ENCODE data around the gene C2CD2.

The C2CD2 gene

DNA sequence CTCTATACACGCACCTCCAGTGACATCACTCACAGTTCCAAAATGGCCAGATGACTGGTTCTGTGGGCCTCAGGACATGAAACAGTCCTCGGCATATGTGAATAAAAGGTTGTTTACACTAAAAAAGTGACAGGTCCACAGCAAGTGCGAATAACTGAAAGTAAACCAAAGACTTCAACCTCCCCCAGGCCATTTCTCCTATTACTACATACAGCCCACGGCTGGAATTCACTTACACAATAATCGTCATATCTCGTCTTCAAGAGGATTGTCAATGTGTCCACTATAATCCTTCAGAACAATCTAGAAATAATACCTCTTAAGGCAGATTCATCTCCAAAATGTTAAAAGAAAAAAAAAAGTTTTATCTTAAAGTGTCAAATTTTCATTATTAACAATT, 72.8 kb downstream of the C2CD2 start:
- DNase-seq = no peak

DNA sequence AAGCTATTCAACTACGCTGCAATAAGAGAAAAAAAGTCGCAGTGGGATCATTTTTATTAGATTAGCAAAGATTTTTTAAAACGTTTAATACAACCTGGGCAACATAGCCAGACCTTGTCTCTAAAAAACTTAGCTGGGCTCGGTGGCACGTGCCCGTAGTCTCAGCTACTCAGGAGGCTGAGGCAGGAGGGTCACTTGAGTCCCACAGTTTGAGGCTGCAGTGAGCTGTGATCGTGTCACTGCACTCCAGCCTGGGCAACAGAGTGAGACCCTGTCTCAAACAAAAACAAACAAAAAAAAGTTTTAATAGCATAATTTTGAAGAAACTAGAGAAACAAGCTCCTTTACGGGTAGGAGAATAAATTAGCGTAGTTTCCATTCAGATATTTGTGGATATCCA, 73.7 kb downstream of the C2CD2 start:
- DNase-seq = no peak

DNA sequence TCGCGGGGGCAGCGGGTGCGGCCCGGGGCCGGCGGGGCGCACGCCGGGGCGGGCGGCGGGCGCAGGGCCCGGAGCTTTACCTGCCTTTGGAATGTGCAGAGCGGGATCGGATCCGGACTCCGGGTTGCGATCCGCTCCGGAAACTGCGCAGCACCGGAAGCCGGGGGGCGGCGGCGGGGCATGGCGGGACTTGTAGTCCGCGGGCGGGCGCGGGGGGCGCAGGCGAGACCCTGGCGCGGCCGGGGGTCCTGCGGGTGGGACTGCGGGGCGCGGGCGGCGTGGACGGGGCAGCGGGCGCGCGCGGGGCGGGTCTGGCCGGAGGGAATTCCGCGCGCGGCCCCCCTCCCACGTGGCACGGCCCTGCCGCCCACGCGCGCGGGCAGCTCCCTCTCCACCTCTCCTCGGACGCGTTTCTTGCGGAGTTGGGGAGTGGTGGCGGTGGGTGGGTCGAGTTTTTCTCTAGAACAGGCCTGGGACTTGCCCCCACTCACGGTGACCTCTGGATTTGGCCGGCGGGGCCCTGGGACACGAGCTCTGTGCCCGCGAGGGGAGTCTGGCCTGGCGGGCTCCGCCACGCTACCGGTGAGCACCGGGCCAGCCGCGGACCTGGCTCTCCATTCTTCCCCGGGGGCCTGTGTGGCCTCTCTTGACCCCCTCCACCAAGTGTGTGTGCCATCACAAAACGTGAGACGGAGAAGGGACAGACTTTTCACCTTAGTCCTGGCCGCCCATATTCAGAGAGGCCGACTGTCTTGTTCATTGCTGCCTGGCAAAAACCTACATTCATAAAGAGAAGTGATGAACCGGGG, 74.4 kb downstream of the C2CD2 start, which contains the start of gene PRDM15:
PRDM15 (minus strand) TSS at position 155 of the 809 bp plus-strand sequence. CDS start 18,981 bp downstream, outside the sequence.
- peak; percentile 89 for DNase-seq

DNA sequence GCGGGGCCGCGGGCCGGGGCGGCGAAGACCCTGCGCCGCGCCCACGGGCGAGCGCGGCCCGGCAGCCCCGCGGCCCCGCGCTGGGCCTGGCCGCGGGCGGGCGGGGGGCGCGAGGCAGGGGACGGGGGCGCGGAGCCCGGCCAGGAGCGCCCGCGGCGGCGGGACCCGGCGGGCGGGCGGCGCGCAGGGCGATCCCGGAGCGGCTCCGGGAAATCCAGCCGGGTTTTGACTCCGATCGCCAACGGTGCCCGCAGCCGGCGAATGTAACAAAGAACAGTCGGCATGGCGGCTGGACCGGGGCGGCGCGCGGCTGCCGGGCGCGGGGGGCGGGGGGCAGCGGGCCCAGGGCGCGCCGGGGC, 75.0 kb downstream of the C2CD2 start:
- peak; percentile 83 for DNase-seq

DNA sequence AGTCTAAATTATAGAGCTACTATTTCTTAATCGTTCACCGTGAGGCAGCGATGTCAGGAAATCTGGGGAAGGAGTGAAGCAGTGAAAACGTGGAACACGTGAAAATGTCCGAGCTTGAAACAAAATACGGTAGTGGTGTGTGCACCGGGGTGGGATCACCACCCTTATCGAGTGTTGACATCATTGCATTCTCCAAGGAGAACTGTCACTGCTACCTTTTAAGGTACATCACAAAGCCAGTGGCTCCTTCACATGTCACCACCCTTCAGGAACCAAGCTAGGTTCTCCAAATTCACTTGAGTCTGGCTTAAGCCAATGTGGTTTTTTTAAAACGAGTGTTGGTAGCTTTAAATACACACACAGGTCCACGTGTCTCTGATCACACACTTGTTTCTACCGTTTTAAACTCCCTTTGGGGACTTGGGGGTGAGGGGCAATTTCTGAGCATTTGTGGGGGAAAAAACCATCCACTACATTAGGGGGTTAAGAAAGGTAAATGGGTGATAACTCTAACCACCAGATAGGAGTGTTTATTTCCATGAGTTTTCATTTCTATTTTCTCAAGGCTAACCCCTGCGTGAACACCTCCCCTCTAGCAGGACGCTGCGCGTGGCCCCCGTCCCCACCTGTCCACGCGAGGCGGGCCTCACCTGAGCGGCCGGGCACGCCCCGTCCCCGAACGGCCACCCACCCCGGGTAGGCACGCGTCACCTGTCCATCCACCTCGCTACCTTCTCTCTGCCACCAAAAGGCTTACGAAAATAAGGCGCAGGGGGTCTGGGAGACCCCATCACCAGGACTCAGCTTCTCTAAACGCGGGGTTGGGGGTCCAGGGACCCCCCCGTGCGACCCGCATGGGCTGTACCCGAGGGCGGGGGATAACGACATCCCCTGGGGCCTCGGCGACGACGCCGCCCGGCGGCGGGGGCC, 75.7 kb downstream of the C2CD2 start:
- DNase-seq = peak; percentile 40

DNA sequence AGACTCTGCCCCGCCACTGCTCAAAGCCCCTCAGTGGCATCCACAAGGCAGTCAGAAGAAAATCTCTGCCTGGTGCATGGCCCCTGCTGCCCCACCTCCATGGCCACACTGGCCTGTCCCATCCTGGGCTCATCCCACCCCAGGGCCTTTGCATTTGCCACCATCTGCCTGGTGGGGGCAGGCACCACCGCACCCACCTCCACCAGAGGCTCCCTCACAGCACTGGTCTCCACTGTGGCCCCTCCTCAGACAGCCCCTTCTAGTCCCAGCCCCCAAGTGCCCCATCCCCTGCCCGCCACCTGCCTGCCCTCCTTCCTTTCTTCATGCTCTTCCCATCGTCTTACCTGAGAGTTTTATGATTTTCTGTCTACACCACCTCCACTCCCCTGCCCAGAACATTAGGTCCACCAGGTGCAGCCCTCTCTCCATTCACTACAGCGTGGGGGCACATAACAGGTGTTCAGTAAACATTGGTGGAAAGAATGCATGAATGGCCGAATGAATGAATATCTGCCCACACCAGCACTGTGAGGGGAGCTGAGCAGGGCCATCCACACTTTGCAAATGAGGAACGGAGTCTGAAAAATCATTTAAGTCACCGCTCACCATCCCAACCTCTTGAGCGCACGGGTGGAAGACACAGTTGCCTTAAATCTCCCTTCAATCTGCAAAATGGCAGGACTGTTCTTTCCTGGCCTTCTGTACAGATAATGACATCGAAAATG, 76.7 kb downstream of the C2CD2 start:
- no peak for DNase-seq

DNA sequence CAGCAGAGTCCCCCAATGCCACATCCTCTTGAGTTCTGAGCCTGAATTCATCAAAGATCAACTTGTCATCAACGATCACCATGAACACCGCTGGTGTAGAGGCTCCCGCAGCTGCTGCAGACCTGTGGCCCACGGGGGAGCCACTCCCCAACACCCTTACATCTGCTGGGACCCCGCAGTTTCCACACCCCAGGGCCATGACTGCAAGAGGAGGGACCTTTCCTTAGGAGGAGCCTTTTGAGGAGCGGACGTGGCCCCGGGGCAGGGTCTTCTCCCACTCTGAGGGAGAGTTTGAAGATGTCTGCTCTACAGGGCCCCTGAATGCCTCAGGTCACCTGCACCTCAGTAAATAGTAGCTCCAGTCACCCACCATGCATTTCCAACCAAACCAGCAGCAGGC, 77.4 kb downstream of the C2CD2 start:
- DNase-seq = no peak

DNA sequence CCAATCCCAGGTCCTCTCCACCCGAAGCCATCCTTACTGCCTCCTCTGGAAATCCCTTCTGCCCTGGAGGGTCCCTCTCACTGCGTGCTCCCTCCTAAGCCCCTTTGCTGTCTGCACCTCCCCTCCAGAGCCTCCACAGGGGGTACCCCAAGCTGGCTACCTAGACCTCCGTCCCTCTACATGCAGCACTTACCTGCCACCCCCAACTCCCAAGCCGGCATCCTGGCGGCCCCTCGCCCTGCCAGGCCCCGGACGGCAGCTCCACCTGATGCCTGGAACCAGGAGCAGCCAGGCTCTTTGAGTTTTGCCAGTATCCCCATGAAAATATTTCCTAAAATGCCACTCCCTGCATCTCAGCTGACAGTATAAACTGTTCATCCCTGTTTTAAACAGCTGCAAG, 78.7 kb downstream of the C2CD2 start:
- DNase-seq = no peak

DNA sequence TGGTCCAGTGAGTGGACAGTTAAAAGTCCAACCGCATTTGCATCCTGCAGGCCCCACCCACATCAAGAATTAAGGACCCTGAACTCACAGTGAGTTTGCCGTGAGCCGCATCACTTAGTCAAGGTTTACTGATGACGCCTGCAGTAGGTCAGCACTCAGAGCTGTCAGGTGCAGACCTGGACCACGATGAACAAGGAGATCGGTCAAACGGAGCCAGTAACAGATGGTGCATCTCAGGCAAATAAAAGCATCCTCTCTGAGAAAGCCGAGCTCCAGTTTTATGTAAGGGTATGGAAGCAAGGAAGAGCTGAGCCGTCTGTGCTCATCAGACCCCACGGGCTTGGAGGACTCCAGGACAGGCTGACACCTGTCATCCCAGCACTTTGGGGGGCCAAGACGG, 79.2 kb downstream of the C2CD2 start:
- DNase-seq = no peak

DNA sequence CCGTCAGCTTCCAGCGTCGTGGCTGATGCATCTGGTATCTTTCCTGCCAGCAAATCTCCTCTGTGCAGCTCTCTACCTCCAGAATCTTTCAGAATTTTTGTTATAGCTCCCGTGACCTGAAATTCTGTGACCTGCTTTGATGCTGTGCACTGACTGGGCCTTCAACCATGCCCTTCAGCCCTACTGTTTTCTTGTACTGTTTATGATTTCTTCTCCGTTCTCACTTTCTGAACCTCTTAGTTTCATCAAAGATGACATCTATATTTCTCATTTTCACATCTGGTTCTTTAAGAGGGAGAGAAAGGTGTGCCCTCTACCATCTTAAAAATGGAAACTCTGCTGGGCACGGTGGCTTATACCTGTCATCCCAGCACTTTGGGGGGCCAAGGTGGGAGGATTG, 80.4 kb downstream of the C2CD2 start:
- no peak for DNase-seq

DNA sequence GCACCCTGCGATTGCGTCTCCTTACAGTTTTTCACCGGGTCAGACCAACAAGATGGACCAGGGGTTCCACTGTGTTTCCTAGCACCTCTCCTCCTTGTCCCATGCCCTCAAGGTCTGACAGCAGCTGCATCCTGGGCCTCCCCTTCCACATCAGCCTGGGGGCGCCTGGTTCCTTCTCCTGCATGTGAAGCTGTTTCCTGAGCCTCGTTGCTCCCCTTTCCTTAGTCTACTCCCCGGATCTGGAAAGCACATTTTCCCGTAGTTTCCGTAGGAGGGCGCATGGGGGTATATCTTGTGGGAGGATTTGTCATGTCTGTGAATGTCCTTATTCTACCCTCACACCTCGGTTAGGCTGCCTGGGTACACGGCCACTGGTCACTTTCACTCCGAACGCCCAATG, 80.8 kb downstream of the C2CD2 start:
- no peak for DNase-seq

DNA sequence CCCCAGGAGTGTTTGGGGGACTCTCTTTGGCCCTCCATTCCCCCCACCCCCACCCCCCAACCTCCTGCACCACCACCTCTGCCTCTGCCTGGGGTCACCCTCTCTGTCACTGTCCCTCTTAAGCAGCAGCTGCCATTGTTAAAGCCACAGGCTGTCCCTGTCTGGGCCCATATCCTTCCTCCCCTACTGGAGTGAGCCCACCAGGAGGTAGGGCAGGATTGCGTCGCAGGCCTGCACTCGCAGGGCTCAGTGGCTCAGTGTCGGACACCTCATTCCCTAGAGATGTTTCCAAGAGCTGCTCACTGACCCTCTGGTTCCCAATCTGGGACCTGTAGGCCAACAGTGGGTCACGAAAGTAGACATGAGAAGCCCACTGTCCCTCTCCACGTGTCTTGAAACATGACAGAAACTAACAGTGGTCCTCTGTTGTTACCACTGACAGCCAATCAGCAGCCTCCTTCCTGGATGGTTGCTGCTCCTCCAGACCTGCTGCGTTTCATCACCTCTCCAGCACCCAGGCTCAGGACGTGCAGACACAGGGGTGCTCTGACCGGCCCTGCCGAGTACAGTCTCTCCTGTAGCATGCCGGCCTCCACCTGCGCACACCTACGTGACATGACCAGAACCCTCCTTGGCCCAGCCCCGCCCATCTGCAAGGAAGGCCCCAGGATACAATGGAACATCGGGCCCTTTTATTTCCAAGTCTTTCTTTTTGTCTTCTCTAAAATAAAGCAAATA, 82.4 kb downstream of the C2CD2 start:
- no peak for DNase-seq

DNA sequence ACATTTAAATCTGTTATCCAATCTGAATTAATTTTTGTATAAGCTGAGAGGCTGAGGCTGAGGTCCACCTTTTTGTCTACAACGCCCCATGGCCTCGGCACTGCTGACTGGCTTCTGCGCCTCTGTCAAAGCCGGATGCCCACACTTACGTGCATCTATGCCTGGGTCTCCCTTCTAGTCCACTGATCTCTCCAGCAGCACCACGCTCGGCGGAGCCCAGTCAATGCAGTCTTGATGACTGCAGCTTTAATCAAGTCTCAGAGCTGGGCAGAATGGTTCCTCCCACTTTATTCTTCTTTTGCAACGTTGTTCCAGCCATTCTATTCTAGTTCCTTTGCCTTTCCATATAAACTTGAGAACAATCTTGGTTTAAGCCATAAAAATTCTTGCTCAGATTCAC, 84.0 kb downstream of the C2CD2 start:
- no peak for DNase-seq

DNA sequence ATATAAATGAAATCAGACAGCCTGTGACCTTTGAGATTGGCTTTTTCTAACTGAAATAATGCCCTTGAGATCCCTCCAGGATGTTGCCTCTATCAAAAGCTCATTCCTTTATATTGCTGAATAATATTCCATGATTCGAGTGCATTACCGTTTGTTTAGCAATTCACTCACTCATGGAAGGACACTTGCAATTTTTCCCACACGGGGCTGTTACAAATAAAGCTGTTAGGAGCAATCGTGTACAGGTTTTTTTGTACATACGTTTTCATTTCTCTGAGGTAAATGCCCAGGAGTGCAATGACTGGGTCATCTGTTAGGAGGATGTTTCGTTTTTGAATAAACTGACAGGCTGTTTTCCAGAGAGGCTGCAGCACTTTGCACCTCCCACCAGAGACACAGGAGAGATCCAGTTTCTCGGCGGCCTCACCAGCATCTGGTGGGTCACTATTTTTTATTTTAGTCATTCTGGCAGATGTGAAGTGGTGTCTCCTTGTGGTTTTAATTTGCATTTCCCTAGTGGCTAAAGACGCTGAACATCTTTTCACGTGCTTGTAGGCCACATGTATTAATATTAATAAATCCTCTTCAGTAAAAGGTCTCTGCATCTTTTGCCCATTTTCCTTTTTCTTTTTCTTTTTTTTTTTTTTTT, 85.6 kb downstream of the C2CD2 start:
- DNase-seq = no peak

DNA sequence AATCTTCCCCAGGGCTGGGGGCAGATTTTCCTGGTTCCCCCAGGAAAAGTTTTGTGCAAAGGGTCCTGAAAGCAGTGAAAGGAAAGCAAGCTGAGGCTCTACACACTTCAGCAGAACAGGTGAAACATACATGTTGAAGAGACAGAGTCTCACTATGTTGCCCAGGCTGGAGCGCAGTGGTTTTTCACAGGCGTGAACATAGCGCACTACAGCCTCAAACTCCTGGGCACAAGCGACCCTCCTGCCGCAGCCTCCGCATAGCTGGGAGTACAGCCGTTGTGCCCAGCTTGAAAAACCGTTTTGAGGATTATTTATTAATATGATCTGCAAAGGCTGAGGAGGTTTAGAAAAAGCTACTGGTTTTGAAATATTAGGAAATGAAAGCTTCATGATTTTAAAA, 86.5 kb downstream of the C2CD2 start:
- DNase-seq = no peak

DNA sequence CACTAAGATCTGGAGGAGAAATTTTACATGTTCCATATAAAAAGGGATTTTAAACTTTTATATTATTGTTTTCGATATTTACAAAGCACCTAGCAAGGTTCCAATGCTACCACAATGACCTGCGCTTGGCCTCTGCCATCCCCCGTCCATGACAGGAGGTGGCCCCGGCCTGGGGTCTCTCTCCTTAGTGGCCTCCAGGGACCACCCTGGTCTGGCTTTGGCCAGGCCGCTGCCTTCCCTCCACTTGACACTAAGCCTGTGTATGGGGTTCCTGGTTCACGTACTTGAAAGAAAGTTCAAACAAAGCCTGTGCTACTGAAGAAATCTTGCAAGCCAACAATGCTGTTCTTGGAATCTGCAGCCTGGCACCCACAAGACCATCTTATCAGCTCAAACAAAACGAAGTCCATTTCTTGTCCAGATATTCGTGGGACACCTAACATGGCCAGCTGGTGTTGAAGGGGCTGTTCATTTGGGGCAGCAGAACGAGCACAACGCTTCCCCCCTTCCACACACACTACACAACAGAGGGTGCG, 87.5 kb downstream of the C2CD2 start:
- DNase-seq = no peak

DNA sequence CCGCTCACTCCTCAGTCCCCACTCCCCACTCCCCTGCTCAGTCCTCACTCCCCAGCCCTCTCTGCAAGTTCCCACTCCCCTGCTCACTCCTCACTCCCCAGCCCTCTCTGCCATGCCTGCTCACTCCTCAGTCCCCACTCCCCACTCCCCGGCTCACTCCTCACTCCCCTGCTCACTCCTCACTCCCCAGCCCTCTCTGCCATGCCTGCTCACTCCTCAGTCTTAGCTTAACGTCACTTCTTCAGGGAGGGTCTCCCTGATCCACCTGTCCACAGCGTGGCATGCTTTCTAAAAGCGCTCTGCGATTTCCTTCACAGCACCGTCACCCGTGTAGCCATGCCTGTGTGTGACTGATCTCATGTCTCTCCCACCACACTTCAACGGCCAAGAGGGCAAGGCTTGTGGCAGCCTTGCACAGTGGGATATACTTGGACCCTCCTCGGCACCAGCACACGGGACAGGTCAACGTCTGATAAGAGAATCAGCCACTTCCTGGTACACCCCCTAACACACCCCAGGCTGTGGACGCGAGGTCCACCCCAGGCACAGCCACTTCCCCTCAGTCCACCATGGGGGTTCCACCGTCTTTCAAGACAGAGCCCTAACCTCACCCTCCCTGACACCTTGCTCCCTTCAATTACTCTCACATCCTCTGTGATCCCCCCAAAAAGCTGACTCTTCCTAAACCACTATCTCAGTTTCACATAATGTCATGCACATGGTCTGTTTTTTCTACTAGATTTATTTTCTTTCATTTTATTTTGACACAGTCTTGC, 88.6 kb downstream of the C2CD2 start:
- DNase-seq = no peak

DNA sequence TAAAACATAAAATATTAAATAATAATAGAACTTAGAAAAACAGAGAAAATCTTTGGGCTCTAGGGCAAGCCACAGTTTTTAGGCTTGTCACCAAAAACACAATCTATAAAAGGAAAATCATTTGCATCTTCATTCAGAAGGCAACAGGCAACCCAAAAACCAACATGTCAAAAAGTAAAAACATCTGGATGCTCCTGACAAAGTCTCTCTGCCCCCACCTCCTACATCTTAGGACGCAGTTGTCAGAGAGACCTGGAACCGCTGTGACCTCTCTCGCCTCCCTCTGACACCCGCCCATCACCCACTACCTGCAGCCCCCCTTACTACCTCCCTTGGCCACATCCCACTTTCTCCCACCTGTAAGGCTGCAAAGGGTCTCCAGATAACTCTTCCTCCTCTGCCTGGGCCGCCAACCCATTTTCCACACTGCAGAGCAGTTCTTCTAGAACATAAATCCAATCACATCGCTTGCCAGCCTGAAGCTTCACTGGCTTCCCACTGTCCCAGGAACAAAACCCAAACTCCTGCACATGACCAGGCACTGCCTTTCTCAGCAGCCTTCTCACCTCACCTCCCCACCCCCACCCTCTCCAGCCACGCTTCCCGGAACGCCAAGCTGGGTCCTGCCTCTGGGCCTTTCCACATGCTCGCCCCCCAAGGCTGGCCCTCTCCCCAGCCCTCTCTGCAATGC, 89.4 kb downstream of the C2CD2 start:
- DNase-seq = no peak

DNA sequence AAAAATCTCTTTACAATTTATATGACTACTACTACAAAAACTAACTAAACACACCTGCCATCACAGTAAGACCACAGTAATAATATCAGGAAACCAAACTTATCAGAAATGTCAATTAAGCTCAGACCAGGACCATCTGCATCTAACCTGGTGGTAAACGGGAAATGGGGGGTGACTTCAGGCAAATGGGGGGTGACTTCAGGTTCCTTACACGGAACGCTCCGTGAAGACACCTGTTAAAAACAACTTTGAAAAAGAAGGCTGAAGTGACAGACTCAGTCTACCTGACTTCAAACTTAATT, 90.4 kb downstream of the C2CD2 start:
- no peak for DNase-seq

DNA sequence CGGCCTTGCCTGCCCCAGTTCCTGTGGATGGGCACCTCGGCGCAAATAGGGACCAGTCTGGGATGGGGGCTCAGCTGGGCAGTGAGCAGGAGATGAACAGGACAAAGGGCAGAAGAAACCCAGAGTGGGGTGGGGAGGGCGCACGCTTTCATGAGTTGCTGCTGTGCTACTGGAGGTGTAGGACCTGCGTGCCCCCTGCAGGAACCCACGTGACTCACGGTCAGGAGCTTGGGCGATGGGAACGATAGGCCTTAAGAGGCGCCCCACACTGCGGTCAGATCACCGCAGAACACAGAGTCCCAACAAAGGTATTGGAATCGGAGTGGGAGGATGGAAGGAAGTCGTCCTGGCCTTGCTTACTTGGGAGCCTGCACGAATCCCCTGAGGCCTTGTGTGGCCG, 91.8 kb downstream of the C2CD2 start:
- DNase-seq = no peak

DNA sequence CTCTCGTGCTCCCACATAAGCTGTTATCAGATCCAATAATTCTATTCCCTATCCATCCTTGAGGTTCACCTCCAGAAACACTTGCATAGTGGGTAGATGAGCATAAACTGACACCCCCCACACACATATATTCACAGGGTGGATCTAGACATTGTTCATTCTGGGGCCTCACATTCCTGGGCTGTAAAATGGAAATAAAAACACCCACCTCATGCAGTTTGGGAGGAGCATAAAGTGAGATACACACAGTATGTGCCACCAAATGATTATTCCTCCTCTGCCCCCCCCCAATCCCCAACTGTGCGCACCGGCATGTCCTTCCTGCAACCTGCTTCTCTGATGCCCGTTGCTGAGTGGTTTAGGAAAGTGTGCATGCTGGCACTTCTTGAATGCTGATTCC, 92.6 kb downstream of the C2CD2 start:
- DNase-seq = no peak
